Mesenchymal stem cell (in vitro differentiated cells and primary cell): ENCODE data around the gene PEX10.

Source experiments
- DNase-seq: peaks from one replicate; pipeline ENCODE4 v3.0.0-alpha.2; 2013
- H2AFZ ChIP-seq: one replicate; pipeline ENCODE4 v1.6.1; 2013; ENCODE audit warnings: low read depth, mild to moderate bottlenecking, control low read depth, inconsistent platforms, low read length, moderate library complexity
- H2AK5ac ChIP-seq: 2 replicates; pipeline ENCODE4 v1.6.1; 2013; ENCODE audit warnings: low read length, moderate library complexity, mild to moderate bottlenecking, inconsistent platforms; ENCODE audit not compliant: severe bottlenecking
- H2BK120ac ChIP-seq: one replicate; pipeline ENCODE4 v1.6.1; 2013; ENCODE audit warnings: low read depth, mild to moderate bottlenecking, inconsistent platforms, low read length, moderate library complexity
- H2BK12ac ChIP-seq, 2 experiments: one replicate each; pipeline ENCODE4 v1.6.1; 2013; ENCODE audit warnings: inconsistent platforms in 2 of 2, low read length in 2 of 2, mild to moderate bottlenecking in 2 of 2, moderate library complexity in 2 of 2, control low read depth in 1 of 2
- H2BK15ac ChIP-seq: one replicate; pipeline ENCODE4 v1.6.1; 2013; ENCODE audit warnings: mild to moderate bottlenecking, low read depth, inconsistent platforms; ENCODE audit not compliant: poor library complexity, severe bottlenecking
- H2BK5ac ChIP-seq: 2 replicates; pipeline ENCODE4 v1.6.1; 2013; ENCODE audit warnings: low read depth, mild to moderate bottlenecking, low read length, control low read depth, inconsistent platforms; ENCODE audit not compliant: poor library complexity, severe bottlenecking
- H3K14ac ChIP-seq, 2 experiments: one replicate each; pipeline ENCODE4 v1.6.1; 2013; ENCODE audit warnings: inconsistent platforms in 2 of 2, low read length in 2 of 2, control low read depth in 1 of 2, mild to moderate bottlenecking in 1 of 2, moderate library complexity in 1 of 2
- H3K18ac ChIP-seq, 2 experiments: one replicate each; pipeline ENCODE4 v1.6.1; 2013; ENCODE audit warnings: inconsistent platforms in 2 of 2, low read length in 2 of 2, control low read depth in 1 of 2, low read depth in 1 of 2, mild to moderate bottlenecking in 1 of 2
- H3K23ac ChIP-seq, 2 experiments: one replicate each; pipeline ENCODE4 v1.6.1; 2013; ENCODE audit warnings: inconsistent platforms in 2 of 2, low read length in 2 of 2, mild to moderate bottlenecking in 2 of 2, moderate library complexity in 2 of 2, control low read depth in 1 of 2
- H3K27ac ChIP-seq: 2 replicates; pipeline ENCODE4 v1.5.1; 2013; ENCODE audit warnings: mild to moderate bottlenecking, moderate library complexity, low read length, control low read depth, inconsistent platforms; ENCODE audit not compliant: poor library complexity, severe bottlenecking
- H3K27me3 ChIP-seq, 2 experiments: 2 replicates each; pipeline versions ENCODE4 v1.6.1 to v1.7.0; 2013; ENCODE audit warnings: low read length in 2 of 2, mild to moderate bottlenecking in 2 of 2, moderate library complexity in 2 of 2, control low read depth in 1 of 2, inconsistent platforms in 1 of 2; ENCODE audit not compliant: control insufficient read depth in 1 of 2, insufficient read depth in 1 of 2
- H3K36me3 ChIP-seq, 2 experiments: 2 replicates each; pipeline versions ENCODE4 v1.6.1 to v1.7.0; 2013; ENCODE audit warnings: low read length in 2 of 2, control low read depth in 1 of 2, inconsistent platforms in 1 of 2, low read depth in 1 of 2, mild to moderate bottlenecking in 1 of 2; ENCODE audit not compliant: insufficient read depth in 2 of 2, control insufficient read depth in 1 of 2
- H3K4ac ChIP-seq, 2 experiments: one replicate each; pipeline ENCODE4 v1.6.1; 2013; ENCODE audit warnings: inconsistent platforms in 2 of 2, low read length in 2 of 2, mild to moderate bottlenecking in 2 of 2, moderate library complexity in 2 of 2, control low read depth in 1 of 2, low read depth in 1 of 2
- H3K4me1 ChIP-seq: 2 replicates; pipeline ENCODE4 v1.6.1; 2013; ENCODE audit warnings: low read depth, low read length, control low read depth; ENCODE audit not compliant: control insufficient read depth, insufficient read depth
- H3K4me2 ChIP-seq: 2 replicates; pipeline ENCODE4 v1.6.1; 2013; ENCODE audit warnings: low read length, mild to moderate bottlenecking, inconsistent platforms; ENCODE audit not compliant: poor library complexity, severe bottlenecking
- H3K4me3 ChIP-seq, 2 experiments: 2 replicates each; pipeline versions ENCODE4 v1.5.1 to v1.7.0; 2013; ENCODE audit warnings: low read length in 2 of 2, mild to moderate bottlenecking in 2 of 2, control low read depth in 1 of 2, low read depth in 1 of 2; ENCODE audit not compliant: insufficient read depth in 1 of 2
- H3K79me1 ChIP-seq: replicated peaks from 2 replicates; pipeline ENCODE4 v1.6.1; 2013; ENCODE audit warnings: mild to moderate bottlenecking, control low read depth, low read length, inconsistent platforms; ENCODE audit not compliant: poor library complexity, severe bottlenecking
- H3K9ac ChIP-seq: 2 replicates; pipeline ENCODE4 v1.7.0; 2013; ENCODE audit warnings: mild to moderate bottlenecking, low read length, moderate library complexity
- H3K9me3 ChIP-seq: 2 replicates; pipeline ENCODE4 v1.7.0; 2013; ENCODE audit warnings: mild to moderate bottlenecking, low read length; ENCODE audit not compliant: control insufficient read depth
- H4K8ac ChIP-seq: one replicate; pipeline ENCODE4 v1.6.1; 2013; ENCODE audit warnings: inconsistent platforms, mild to moderate bottlenecking, low read length, moderate library complexity
- H4K91ac ChIP-seq: one replicate; pipeline ENCODE4 v1.6.1; 2013; ENCODE audit warnings: mild to moderate bottlenecking, low read length, inconsistent platforms
- WGBS: methylation state at CpG from one replicate; pipeline ENCODE4 v1.1.7; 2013; ENCODE audit warnings: mixed read lengths; 5-methylcytosine and 5-hydroxymethylcytosine counted together

PEX10 gene

GRCh38 chr1:2413495-2414296 lies 1.3 kb upstream of the PEX10 start:
- Histone ChIP-seq H3K4me3 (peak overlapping the region; percentile 96 to 98), H3K27me3 (peaks cover 9 to 36% of the 10 kb centered on the region in 2 experiments), H3K9ac (peak overlapping the region; percentile 85), H3K18ac (no peak overlapping the region), H3K9me3 (no peaks in the 10 kb centered on the region), H3K79me1 (peaks cover 20% of the 10 kb centered on the region), H2BK12ac (no peak overlapping the region), H3K4ac (peak overlapping the region; percentile 52 to 77), H2AFZ (no peak overlapping the region), H3K4me1 (peaks cover 42% of the 10 kb centered on the region), H3K27ac (no peak overlapping the region), H4K91ac (no peak overlapping the region), H2AK5ac (no peak overlapping the region), H3K23ac (no peak overlapping the region), H3K36me3 (peaks cover 16 to 22% of the 10 kb centered on the region in 2 experiments), H4K8ac (peak overlapping the region; percentile 47), H2BK120ac (no peak overlapping the region), H3K4me2 (peak overlapping the region; percentile 85), H3K14ac (no peak overlapping the region), H2BK5ac (no peak overlapping the region), H2BK15ac (no peak overlapping the region)
- DNase-seq, result no peak
- WGBS, result 55% methylated on average over 28 of the region's 28 CpGs

- Histone ChIP-seq H3K18ac (peak overlapping the region; percentile 50 to 98), H2AK5ac (no peak overlapping the region), H2AFZ (peak overlapping the region; percentile 73), H3K27me3 (peaks cover 1 to 29% of the 10 kb centered on the region in 2 experiments), H3K27ac (no peak overlapping the region), H3K23ac (peak overlapping the region in 1 of 2 experiments; percentile 34), H3K9ac (peak overlapping the region; percentile 85), H3K4ac (peak overlapping the region; percentile 52 to 77), H2BK120ac (peak overlapping the region; percentile 56), H3K14ac (peak overlapping the region in 1 of 2 experiments; percentile 94), H2BK12ac (peak overlapping the region in 1 of 2 experiments; percentile 49), H2BK5ac (no peak overlapping the region), H3K4me1 (peaks cover 35% of the 10 kb centered on the region), H3K4me2 (peak overlapping the region; percentile 85), H3K4me3 (peak overlapping the region; percentile 96 to 98), H3K9me3 (no peaks in the 10 kb centered on the region), H3K36me3 (peaks cover 24 to 30% of the 10 kb centered on the region in 2 experiments), H4K8ac (peak overlapping the region; percentile 95), H4K91ac (peak overlapping the region; percentile 75), H3K79me1 (peaks cover 22% of the 10 kb centered on the region), H2BK15ac (peak overlapping the region; percentile 78)
- DNase-seq, result peak; percentile 61
- WGBS, result 6% methylated on average over 51 of the region's 66 CpGs
Measured at GRCh38 chr1:2412773-2413494, 570 bp upstream of the PEX10 start.

- peak overlapping the region; percentile 27 for H2AK5ac ChIP-seq
- H2BK120ac ChIP-seq, result peak overlapping the region; percentile 21
- peaks cover 0 to 18% of the 10 kb centered on the region in 2 experiments for H3K27me3 ChIP-seq
- H3K18ac ChIP-seq, result peak overlapping the region; percentile 73 to 91
- peak overlapping the region; percentile 88 to 97 for H3K4ac ChIP-seq
- H3K23ac ChIP-seq, result peak overlapping the region in 1 of 2 experiments; percentile 84
- H2BK15ac ChIP-seq, result peak overlapping the region; percentile 26
- peak overlapping the region; percentile 94 for H4K91ac ChIP-seq
- peaks cover 25% of the 10 kb centered on the region for H3K79me1 ChIP-seq
- peak; percentile 26 for DNase-seq
- peak overlapping the region; percentile 96 to 98 for H3K4me3 ChIP-seq
- H4K8ac ChIP-seq, result peak overlapping the region; percentile 91
- peak overlapping the region; percentile 95 for H3K9ac ChIP-seq
- peak overlapping the region; percentile 76 for H3K4me2 ChIP-seq
- no peak overlapping the region for H3K27ac ChIP-seq
- H2AFZ ChIP-seq, result peak overlapping the region; percentile 86
- peak overlapping the region; percentile 63 for H2BK5ac ChIP-seq
- peaks cover 33 to 40% of the 10 kb centered on the region in 2 experiments for H3K36me3 ChIP-seq
- H2BK12ac ChIP-seq, result peak overlapping the region in 1 of 2 experiments; percentile 61
- 13% methylated on average over 35 of the region's 38 CpGs for WGBS
- H3K14ac ChIP-seq, result peak overlapping the region in 1 of 2 experiments; percentile 94
- H3K4me1 ChIP-seq, result peaks cover 35% of the 10 kb centered on the region
- H3K9me3 ChIP-seq, result no peaks in the 10 kb centered on the region
Measured at GRCh38 chr1:2411801-2412394, 466 bp downstream of the PEX10 start.
